GM10266 (cell line): ENCODE data around the gene OR11H6.

Source experiments
- DNase-seq: peaks from one replicate; pipeline ENCODE4 v3.0.0; 2012; ENCODE audit errors: extremely low spot score
- CTCF ChIP-seq: IDR thresholded peaks from 2 replicates; pipeline ENCODE4 v1.5.1; 2012; ENCODE audit warnings: mild to moderate bottlenecking, low read depth; ENCODE audit not compliant: control insufficient read depth, insufficient read depth; ENCODE audit errors: missing control alignments

OR11H6 gene

GRCh38 chr14:20274062-20274461, 50.6 kb downstream of the OR11H6 start:
- TF ChIP-seq CTCF, result no peak
- no peak for DNase-seq
